NCI-H69 (cell line): ENCODE results near the gene NOP56.
"Not testable (repeated sequence)": the region's sequence is repeated elsewhere in the genome, so short reads cannot be mapped to it uniquely, and the experiment has no call there.

Source experiments
- DNase-seq: peaks from one replicate; lab custom pipeline; 2025; lab: John Stamatoyannopoulos, UW

NOP56 gene

GRCh38 chr20:2640899-2641298 lies 11.5 kb upstream of the NOP56 start:
- DNase-seq = no peak

- DNase-seq = no peak
Measured at GRCh38 chr20:2643708-2644107, 8.7 kb upstream of the NOP56 start.

- peak; percentile 83 for DNase-seq
Measured at GRCh38 chr20:2652724-2653555, 508 bp downstream of the NOP56 start.

- DNase-seq = no peak
Measured at GRCh38 chr20:2653556-2654383, 1.3 kb downstream of the NOP56 start.

GRCh38 chr20:2654384-2654822 lies 2.0 kb downstream of the NOP56 start:
- no peak for DNase-seq

- DNase-seq = no peak
Measured at GRCh38 chr20:2654831-2655230, 2.4 kb downstream of the NOP56 start.

- no peak for DNase-seq
Measured at GRCh38 chr20:2655331-2656116, 3.1 kb downstream of the NOP56 start.

GRCh38 chr20:2656471-2657117 lies 4.2 kb downstream of the NOP56 start:
- DNase-seq = no peak

- DNase-seq = no peak
Measured at GRCh38 chr20:2657241-2657640, 4.8 kb downstream of the NOP56 start.

GRCh38 chr20:2657674-2658073 lies 5.2 kb downstream of the NOP56 start:
- DNase-seq = no peak

- peak; percentile 39 for DNase-seq
Measured at GRCh38 chr20:2658414-2659354, 6.3 kb downstream of the NOP56 start.

- no peak for DNase-seq
Measured at GRCh38 chr20:2659547-2659946, 7.1 kb downstream of the NOP56 start.

- DNase-seq = peak; percentile 13
Measured at GRCh38 chr20:2663364-2663886, 11.0 kb downstream of the NOP56 start.

- peak; percentile 94 for DNase-seq
Measured at GRCh38 chr20:2663887-2664719, 11.7 kb downstream of the NOP56 start, which contains the start of gene IDH3B. Gene IDH3B (minus strand): TSS chr20:2664216. CDS start chr20:2664188, 28 bp downstream.

GRCh38 chr20:2671977-2672376 lies 19.5 kb downstream of the NOP56 start:
- peak; percentile 17 for DNase-seq

- no peak for DNase-seq
Measured at GRCh38 chr20:2672446-2672845, 20.0 kb downstream of the NOP56 start.

- DNase-seq = no peak
Measured at GRCh38 chr20:2673453-2673852, 21.0 kb downstream of the NOP56 start.

GRCh38 chr20:2680046-2680445 lies 27.6 kb downstream of the NOP56 start:
- DNase-seq = no peak

GRCh38 chr20:2682040-2682439 lies 29.6 kb downstream of the NOP56 start:
- DNase-seq = not testable (repeated sequence)
